GM23338 (cell line): ENCODE measurements around the gene PNLIPRP3. TPM values are rescaled to one million over a fixed set of nuclear protein-coding genes. Genes with fewer than 3 reads are reported as not detected.

Source experiments
- ATAC-seq: fragments of 200-7000 bp; cut with Tn5 transposase; 3 replicates; pipeline ENCODE4 v1.9.1; 2020
- DNase-seq: peaks from one replicate; pipeline ENCODE4 v3.0.0-alpha.2; 2015; ENCODE audit warnings: low spot score
- H2AFZ ChIP-seq: fragments of 200-600 bp; sonication (generic); 2 replicates; pipeline ENCODE4 v1.8.0; 2016; ENCODE audit warnings: antibody characterized with exemption, mild to moderate bottlenecking, moderate library complexity
- H3F3A ChIP-seq: fragments of 200-600 bp; sonication (generic); replicated peaks from 2 replicates; pipeline ENCODE4 v1.8.0; 2017; ENCODE audit warnings: antibody characterized with exemption, mixed run types, low read depth
- H3K27ac ChIP-seq: fragments of 200-600 bp; sonication (generic); 2 replicates; pipeline ENCODE4 v1.6.1; 2016; ENCODE audit warnings: low read depth
- H3K27me3 ChIP-seq: fragments of 200-600 bp; sonication (generic); 2 replicates; pipeline ENCODE4 v1.8.0; 2016; ENCODE audit warnings: mild to moderate bottlenecking, mixed run types, moderate library complexity; ENCODE audit not compliant: insufficient read depth
- H3K36me3 ChIP-seq: fragments of 200-600 bp; sonication (generic); 2 replicates; pipeline ENCODE4 v1.8.0; 2016; ENCODE audit warnings: mild to moderate bottlenecking; ENCODE audit not compliant: insufficient read depth
- H3K4me1 ChIP-seq: fragments of 200-600 bp; sonication (generic); 2 replicates; pipeline ENCODE4 v1.8.0; 2016; ENCODE audit warnings: mild to moderate bottlenecking, moderate library complexity; ENCODE audit not compliant: insufficient read depth
- H3K4me2 ChIP-seq: fragments of 200-600 bp; sonication (generic); 2 replicates; pipeline ENCODE4 v1.7.1; 2017; ENCODE audit warnings: mixed run types
- H3K4me3 ChIP-seq: fragments of 200-600 bp; sonication (generic); 2 replicates; pipeline ENCODE4 v1.6.1; 2016; ENCODE audit warnings: mixed run types
- H3K79me2 ChIP-seq: fragments of 200-600 bp; sonication (generic); replicated peaks from 2 replicates; pipeline ENCODE4 v1.8.0; 2017; ENCODE audit warnings: mild to moderate bottlenecking; ENCODE audit not compliant: insufficient read depth
- H3K9me2 ChIP-seq: fragments of 200-600 bp; sonication (generic); 2 replicates; pipeline ENCODE4 v1.8.0; 2017; ENCODE audit not compliant: insufficient read depth
- H4K20me1 ChIP-seq: fragments of 200-600 bp; sonication (generic); replicated peaks from 2 replicates; pipeline ENCODE4 v1.8.0; 2017; ENCODE audit warnings: mild to moderate bottlenecking; ENCODE audit not compliant: insufficient read depth
- H3K27ac Mint-ChIP-seq: 2 replicates; pipeline ENCODE4 v1.8.0; 2020; ENCODE audit warnings: inconsistent platforms, mild to moderate bottlenecking, moderate library complexity, mixed read lengths
- H3K27me3 Mint-ChIP-seq: 3 replicates; pipeline ENCODE4 v1.8.0; 2022; ENCODE audit warnings: low read depth, mild to moderate bottlenecking, moderate library complexity, mixed read lengths, inconsistent platforms; ENCODE audit not compliant: insufficient read depth, poor library complexity
- H3K36me3 Mint-ChIP-seq: 3 replicates; pipeline ENCODE4 v1.8.0; 2021; ENCODE audit warnings: low read depth, mild to moderate bottlenecking, inconsistent platforms, moderate library complexity, mixed read lengths
- H3K4me1 Mint-ChIP-seq: 3 replicates; pipeline ENCODE4 v1.8.0; 2020; ENCODE audit warnings: mild to moderate bottlenecking, inconsistent platforms, mixed read lengths
- H3K4me3 Mint-ChIP-seq: 3 replicates; pipeline ENCODE4 v1.8.0; 2021; ENCODE audit warnings: moderate library complexity, mild to moderate bottlenecking, inconsistent platforms, mixed read lengths
- H3K9me3 Mint-ChIP-seq: 3 replicates; pipeline ENCODE4 v1.8.0; 2020; ENCODE audit warnings: moderate library complexity, mild to moderate bottlenecking, inconsistent platforms, mixed read lengths
- ZNF114 ChIP-seq: fragments of 250-450 bp; sonication (Bioruptor Pico); IDR thresholded peaks from 2 replicates; pipeline ENCODE4 v1.5.0; 2020; ENCODE audit warnings: mild to moderate bottlenecking, moderate library complexity
- polyA plus RNA-seq: library from polyadenylated mRNA; unstranded; fragments of >200 nt; fragmentation: Nextera tagmentation; extraction: Ambion mirVana; gene quantifications from 2 replicates; pipeline ENCODE4 v1.2.1, GENCODE V29; 2016
- total RNA-seq: library from RNA; depleted of rRNA; stranded (reverse); fragments of >200 nt; shearing (Covaris generic); gene quantifications from 2 replicates; pipeline ENCODE4 v1.2.3, GENCODE V29; 2014
- TF ChIP-seq, protein P1 (sequence below), 2 experiments: fragments of 200-600 bp in 1 of 2; sonication (generic) in 1 of 2; conservative IDR thresholded peaks; 2 replicates each; pipeline versions ENCODE4 v1.5.1 to v1.6.1; 2016 to 2017; ENCODE audit warnings: antibody characterized with exemption in 2 of 2, low read depth in 2 of 2, mild to moderate bottlenecking in 2 of 2, moderate library complexity in 1 of 2
- TF ChIP-seq, protein P2 (sequence below): fragments of 250-450 bp; sonication (Bioruptor Pico); IDR thresholded peaks from 2 replicates; pipeline ENCODE4 v1.5.0; 2020; ENCODE audit warnings: mild to moderate bottlenecking, moderate library complexity

Gene PNLIPRP3
- total and polyA plus RNA-seq, 2 experiments from 2014 or later: not detected

DNA sequence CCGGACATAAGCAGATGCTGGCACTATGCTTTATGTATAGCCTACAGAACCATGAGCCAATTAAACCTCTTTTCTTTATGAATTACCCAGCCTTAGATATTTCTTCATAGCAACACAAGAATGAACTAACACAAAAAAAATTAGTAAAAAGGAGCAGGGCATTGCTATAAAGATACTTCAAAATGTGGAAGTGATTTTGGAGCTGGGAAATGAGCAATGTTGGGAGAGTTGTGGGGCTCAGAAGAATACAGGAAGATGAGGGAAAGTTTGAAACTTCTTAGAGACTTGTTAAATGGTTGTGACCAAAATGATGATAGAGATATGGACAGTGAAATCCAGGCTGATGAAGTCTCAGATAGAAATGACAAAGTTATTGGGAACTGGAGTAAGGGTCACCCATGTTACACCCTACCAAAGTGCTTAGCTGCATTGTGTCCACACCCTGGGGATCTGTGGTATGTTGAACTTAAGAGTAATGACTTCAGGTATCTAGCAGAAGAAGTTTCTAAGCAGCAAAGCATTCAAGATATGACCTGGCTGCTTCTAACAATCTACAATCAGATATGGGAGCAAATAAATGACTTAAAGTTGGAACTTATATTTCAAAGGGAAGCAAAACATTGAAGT is 24.2 kb downstream of the PNLIPRP3 start:
- Mint-ChIP-seq H3K27ac (no peak overlapping the region; the same call in 1 of the 2 replicates), H3K9me3 (peaks cover 25% of the 10 kb centered on the region), H3K4me1 (peaks cover 7% of the 10 kb centered on the region), H3K27me3 (peaks cover 6% of the 10 kb centered on the region), H3K4me3 (no peak overlapping the region), H3K36me3 (peaks cover 15% of the 10 kb centered on the region; the same call in 2 of the 3 replicates)
- Histone ChIP-seq H3K36me3 (no peaks in the 10 kb centered on the region), H3K27ac (peak overlapping the region; percentile 83), H3K4me1 (0 out of 2 replicates have a peak, but pooled peaks cover 3% of the 10 kb centered on the region), H3F3A (no peaks in the 10 kb centered on the region), H3K4me3 (no peak overlapping the region), H4K20me1 (no peaks in the 10 kb centered on the region), H3K79me2 (no peaks in the 10 kb centered on the region), H3K9me2 (no peaks in the 10 kb centered on the region), H2AFZ (no peak overlapping the region), H3K4me2 (no peak overlapping the region), H3K27me3 (no peaks in the 10 kb centered on the region)
- ATAC-seq (peak; percentile 54), DNase-seq (no peak)
- no peak for TF ChIP-seq ZNF114 (CRISPR knock-in tag)

DNA sequence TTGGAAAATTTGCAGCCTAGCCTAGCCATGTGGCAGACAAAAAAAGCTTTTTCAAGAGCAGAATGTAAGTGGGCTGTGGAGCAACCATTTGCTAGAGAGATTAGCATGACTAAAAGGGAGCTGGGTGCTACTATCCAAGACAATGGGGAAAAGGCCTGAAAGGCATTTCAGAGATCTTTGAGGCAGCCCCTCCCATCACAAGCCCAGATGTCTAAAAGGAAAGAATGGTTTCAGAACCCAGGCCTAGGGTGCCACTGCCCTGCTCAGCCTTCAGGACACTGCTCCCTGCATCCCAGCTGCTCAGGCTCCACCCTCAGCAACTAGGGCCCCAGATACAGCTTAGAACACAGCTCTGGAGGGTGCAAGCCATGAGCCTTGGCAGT is 24.7 kb downstream of the PNLIPRP3 start:
- Mint-ChIP-seq H3K27me3 (peaks cover 6% of the 10 kb centered on the region), H3K27ac (no peak overlapping the region; the same call in 1 of the 2 replicates), H3K36me3 (peaks cover 15% of the 10 kb centered on the region; the same call in 2 of the 3 replicates), H3K9me3 (peaks cover 25% of the 10 kb centered on the region), H3K4me3 (no peak overlapping the region), H3K4me1 (peaks cover 7% of the 10 kb centered on the region)
- Histone ChIP-seq H3K4me3 (no peak overlapping the region), H2AFZ (no peak overlapping the region), H3K27me3 (no peaks in the 10 kb centered on the region), H3F3A (no peaks in the 10 kb centered on the region), H3K9me2 (no peaks in the 10 kb centered on the region), H3K4me2 (no peak overlapping the region), H4K20me1 (no peaks in the 10 kb centered on the region), H3K79me2 (no peaks in the 10 kb centered on the region), H3K4me1 (0 out of 2 replicates have a peak, but pooled peaks cover 3% of the 10 kb centered on the region), H3K27ac (peak overlapping the region; percentile 83), H3K36me3 (no peaks in the 10 kb centered on the region)
- TF ChIP-seq, protein P1, sequence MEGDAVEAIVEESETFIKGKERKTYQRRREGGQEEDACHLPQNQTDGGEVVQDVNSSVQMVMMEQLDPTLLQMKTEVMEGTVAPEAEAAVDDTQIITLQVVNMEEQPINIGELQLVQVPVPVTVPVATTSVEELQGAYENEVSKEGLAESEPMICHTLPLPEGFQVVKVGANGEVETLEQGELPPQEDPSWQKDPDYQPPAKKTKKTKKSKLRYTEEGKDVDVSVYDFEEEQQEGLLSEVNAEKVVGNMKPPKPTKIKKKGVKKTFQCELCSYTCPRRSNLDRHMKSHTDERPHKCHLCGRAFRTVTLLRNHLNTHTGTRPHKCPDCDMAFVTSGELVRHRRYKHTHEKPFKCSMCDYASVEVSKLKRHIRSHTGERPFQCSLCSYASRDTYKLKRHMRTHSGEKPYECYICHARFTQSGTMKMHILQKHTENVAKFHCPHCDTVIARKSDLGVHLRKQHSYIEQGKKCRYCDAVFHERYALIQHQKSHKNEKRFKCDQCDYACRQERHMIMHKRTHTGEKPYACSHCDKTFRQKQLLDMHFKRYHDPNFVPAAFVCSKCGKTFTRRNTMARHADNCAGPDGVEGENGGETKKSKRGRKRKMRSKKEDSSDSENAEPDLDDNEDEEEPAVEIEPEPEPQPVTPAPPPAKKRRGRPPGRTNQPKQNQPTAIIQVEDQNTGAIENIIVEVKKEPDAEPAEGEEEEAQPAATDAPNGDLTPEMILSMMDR (conservative IDR thresholded peaks at IDR 0.05; ENCODE audit: low read depth in 2 of 2): no peak
- no peak for TF ChIP-seq ZNF114 (CRISPR knock-in tag)
- TF ChIP-seq, protein P2, sequence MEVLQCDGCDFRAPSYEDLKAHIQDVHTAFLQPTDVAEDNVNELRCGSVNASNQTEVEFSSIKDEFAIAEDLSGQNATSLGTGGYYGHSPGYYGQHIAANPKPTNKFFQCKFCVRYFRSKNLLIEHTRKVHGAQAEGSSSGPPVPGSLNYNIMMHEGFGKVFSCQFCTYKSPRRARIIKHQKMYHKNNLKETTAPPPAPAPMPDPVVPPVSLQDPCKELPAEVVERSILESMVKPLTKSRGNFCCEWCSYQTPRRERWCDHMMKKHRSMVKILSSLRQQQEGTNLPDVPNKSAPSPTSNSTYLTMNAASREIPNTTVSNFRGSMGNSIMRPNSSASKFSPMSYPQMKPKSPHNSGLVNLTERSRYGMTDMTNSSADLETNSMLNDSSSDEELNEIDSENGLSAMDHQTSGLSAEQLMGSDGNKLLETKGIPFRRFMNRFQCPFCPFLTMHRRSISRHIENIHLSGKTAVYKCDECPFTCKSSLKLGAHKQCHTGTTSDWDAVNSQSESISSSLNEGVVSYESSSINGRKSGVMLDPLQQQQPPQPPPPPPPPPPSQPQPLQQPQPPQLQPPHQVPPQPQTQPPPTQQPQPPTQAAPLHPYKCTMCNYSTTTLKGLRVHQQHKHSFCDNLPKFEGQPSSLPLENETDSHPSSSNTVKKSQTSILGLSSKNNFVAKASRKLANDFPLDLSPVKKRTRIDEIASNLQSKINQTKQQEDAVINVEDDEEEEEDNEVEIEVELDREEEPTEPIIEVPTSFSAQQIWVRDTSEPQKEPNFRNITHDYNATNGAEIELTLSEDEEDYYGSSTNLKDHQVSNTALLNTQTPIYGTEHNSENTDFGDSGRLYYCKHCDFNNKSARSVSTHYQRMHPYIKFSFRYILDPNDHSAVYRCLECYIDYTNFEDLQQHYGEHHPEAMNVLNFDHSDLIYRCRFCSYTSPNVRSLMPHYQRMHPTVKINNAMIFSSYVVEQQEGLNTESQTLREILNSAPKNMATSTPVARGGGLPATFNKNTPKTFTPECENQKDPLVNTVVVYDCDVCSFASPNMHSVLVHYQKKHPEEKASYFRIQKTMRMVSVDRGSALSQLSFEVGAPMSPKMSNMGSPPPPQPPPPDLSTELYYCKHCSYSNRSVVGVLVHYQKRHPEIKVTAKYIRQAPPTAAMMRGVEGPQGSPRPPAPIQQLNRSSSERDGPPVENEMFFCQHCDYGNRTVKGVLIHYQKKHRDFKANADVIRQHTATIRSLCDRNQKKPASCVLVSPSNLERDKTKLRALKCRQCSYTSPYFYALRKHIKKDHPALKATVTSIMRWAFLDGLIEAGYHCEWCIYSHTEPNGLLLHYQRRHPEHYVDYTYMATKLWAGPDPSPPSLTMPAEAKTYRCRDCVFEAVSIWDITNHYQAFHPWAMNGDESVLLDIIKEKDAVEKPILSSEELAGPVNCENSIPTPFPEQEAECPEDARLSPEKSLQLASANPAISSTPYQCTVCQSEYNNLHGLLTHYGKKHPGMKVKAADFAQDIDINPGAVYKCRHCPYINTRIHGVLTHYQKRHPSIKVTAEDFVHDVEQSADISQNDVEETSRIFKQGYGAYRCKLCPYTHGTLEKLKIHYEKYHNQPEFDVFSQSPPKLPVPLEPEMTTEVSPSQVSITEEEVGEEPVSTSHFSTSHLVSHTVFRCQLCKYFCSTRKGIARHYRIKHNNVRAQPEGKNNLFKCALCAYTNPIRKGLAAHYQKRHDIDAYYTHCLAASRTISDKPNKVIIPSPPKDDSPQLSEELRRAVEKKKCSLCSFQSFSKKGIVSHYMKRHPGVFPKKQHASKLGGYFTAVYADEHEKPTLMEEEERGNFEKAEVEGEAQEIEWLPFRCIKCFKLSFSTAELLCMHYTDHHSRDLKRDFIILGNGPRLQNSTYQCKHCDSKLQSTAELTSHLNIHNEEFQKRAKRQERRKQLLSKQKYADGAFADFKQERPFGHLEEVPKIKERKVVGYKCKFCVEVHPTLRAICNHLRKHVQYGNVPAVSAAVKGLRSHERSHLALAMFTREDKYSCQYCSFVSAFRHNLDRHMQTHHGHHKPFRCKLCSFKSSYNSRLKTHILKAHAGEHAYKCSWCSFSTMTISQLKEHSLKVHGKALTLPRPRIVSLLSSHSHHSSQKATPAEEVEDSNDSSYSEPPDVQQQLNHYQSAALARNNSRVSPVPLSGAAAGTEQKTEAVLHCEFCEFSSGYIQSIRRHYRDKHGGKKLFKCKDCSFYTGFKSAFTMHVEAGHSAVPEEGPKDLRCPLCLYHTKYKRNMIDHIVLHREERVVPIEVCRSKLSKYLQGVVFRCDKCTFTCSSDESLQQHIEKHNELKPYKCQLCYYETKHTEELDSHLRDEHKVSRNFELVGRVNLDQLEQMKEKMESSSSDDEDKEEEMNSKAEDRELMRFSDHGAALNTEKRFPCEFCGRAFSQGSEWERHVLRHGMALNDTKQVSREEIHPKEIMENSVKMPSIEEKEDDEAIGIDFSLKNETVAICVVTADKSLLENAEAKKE: 0 out of 2 replicates have a peak, but pooled peaks have one; percentile 5
- ATAC-seq (peak; percentile 97), DNase-seq (peak; percentile 87)
